Activated naive CD4-positive, alpha-beta T cell treated with anti-CD3 and anti-CD28 coated beads, Interleukin-2, amount 50 U/mL, for 72 hours (primary cell): Measurements from ENCODE around the gene TUBB4B. TPM values are rescaled to one million over a fixed set of nuclear protein-coding genes. Genes with fewer than 3 reads are reported as not detected.

ENCODE experiments used
- ATAC-seq, 2 donors: fragments of 150-1000 bp; cut with Tn5 transposase; 2 replicates each; pipeline ENCODE4 v1.10.0; 2021; ENCODE audit warnings: mild to moderate bottlenecking in 2 of 2, moderate library complexity in 2 of 2
- DNase-seq, 2 donors: peaks; one replicate each; pipeline ENCODE4 v3.0.0; 2021 to 2022; ENCODE audit warnings: low spot score in 2 of 2
- H3K27ac Mint-ChIP-seq, 2 donors: one replicate each; pipeline ENCODE4 v1.8.0; 2022; ENCODE audit warnings: mild to moderate bottlenecking in 2 of 2, mixed read lengths in 2 of 2
- H3K36me3 Mint-ChIP-seq, 2 donors: one replicate each; pipeline ENCODE4 v1.8.0; 2022; ENCODE audit warnings: mixed read lengths in 2 of 2
- H3K9me3 Mint-ChIP-seq, 2 donors: one replicate each; pipeline ENCODE4 v1.8.0; 2022; ENCODE audit warnings: mixed read lengths in 2 of 2
- total RNA-seq, 2 donors: library from RNA; stranded (reverse); gene quantifications; one replicate each; pipeline ENCODE4 v1.2.3, GENCODE V29; 2022

Gene TUBB4B
- 100 to 1,000 TPM; 277 to 307 TPM for total RNA-seq

DNA sequence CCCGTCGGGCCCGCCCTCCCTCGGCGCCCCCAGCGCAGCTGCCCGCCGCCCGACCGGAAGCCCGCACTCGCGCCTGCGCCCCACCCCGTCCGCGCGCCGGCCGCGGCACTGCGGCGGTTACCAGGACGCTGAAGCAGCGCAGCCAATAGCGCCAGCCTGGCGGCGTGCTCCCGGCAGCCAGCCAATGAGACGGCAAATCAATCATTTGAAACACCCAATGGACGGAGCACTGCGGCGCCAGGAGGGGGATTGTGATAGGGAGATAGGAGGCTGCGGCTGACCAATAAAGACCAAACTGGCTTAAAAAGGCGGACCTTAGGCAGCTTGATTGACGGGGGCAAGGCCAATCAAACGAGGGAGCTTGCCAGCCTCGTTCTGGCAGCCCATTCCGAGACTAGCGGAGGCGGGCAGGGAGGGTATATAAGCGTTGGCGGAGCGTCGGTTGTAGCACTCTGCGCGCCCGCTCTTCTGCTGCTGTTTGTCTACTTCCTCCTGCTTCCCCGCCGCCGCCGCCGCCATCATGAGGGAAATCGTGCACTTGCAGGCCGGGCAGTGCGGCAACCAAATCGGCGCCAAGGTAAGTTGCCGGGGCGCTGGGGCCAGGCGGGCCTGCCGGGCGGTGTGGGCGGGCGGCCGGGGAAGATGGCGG lies at the start of gene TUBB4B:
TSS of gene TUBB4B (plus strand) at position 447 of the 649 bp plus-strand sequence. CDS start at position 521, 74 bp downstream.
- peak within 1 kb of the TSS; percentile 93 to 100 for H3K27ac Mint-ChIP-seq
- peak; percentile 96 to 100 for DNase-seq
- ATAC-seq = peak; percentile 67 to 79
- H3K9me3 Mint-ChIP-seq = no peaks in the 10 kb centered on the region
- peaks cover 15 to 18% of the 10 kb centered on the region in 2 donors for H3K36me3 Mint-ChIP-seq

DNA sequence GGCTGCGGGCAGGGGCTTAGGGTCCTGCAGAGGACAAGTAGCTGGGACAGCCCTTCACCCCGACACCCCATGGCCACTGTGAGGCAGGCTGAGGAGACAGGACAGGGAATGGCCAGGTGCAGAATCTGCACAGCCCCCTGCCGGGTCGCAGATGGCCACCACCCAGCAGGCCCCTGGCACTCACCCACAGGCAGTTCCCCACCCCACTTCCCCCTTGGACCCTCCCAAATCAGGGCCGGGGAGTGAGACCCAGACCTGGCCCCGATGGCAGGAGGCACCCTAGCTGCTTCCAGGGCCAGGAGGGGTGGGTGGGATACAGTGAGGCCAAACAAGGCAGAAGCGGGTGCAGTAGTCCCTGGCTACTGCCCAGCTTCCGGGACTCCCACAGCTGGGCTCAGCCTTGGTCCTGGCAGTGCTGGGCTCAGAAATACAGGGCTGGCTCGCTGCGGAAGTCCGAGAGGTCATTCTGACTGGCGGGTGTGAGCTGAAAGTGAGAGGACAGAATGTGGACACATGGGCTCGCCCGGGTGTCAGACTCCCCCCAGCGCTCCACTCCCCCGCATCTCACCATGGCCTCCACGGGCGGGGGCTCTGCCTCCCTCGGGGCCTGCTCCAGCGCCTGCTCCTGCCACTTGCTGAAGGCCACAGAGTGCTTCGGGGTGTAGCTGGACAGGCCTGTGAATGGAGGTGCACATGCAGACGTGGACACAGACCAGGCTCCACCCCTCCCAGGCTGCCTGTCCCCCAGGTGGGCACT lies 49.2 kb upstream of the TUBB4B start:
- ATAC-seq = no peak
- H3K27ac Mint-ChIP-seq = no peak overlapping the region
- H3K9me3 Mint-ChIP-seq = no peaks in the 10 kb centered on the region
- no peak for DNase-seq
- peaks cover 0 to 10% of the 10 kb centered on the region in 2 donors for H3K36me3 Mint-ChIP-seq

DNA sequence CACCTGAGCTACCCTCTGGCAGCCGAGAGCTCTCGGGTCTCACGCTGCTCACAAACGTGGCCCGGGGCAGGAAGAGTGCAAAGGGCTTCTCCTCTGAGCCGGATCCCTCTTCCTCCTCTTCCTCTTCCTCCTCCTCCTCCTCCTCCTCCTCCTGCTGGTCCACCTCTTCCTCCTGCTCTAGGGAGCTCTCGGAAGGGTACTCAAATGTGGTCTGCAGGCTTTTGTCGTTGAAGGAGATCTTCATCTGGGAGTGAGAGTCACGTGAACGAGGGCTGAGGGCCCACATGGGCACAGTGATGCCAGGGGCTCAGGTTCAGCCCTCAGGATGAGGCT lies 48.7 kb upstream of the TUBB4B start:
- no peaks in the 10 kb centered on the region for H3K9me3 Mint-ChIP-seq
- ATAC-seq = no peak

DNA sequence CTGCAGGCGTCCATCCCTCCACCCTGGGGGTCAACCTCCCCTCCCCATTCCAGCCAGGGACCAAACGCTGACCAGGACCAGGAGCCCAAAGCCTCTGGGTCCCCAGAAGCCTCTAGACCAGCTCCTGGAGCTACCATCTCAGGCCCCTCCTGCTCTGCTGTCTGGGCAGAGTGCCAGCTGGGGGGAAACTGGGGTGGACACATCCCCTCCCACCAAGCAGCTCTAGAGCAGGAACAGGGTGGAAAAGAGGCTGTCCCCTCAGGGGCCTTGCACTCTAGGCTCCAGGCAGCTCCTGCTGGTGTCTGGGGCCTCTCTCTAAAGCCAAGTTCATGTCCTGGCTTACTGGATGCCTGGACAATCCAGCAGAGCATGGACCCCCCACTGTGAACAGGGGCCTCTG lies 48.2 kb upstream of the TUBB4B start:
- ATAC-seq (no peak), DNase-seq (no peak)
- H3K27ac Mint-ChIP-seq = no peak overlapping the region
- H3K36me3 Mint-ChIP-seq = no peaks in the 10 kb centered on the region
- no peaks in the 10 kb centered on the region for H3K9me3 Mint-ChIP-seq

More for the DNA sequence above, 48.7 kb upstream of the TUBB4B start:
- H3K36me3 Mint-ChIP-seq = peaks cover 0 to 4% of the 10 kb centered on the region in 2 donors
- no peak overlapping the region for H3K27ac Mint-ChIP-seq
- no peak for DNase-seq

DNA sequence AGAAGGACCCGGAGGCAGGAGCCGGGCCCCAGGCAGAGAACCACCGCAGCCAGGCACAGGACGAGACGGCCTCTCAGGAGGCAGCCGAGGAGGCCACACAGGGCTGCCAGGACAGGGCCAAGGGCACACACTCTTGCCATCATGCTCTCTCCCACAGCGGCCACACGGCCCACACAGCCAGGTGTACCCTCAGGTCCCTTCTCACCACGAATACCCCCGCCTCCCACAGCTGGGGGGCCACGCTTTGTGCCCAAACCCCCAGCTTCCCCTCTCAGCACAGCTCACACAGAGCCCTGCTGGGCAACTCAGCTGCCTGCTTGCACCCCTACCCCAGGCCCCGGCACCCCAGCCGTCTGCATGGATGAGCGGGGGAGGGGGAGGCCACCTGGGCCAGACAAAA lies 47.3 kb upstream of the TUBB4B start:
- no peak for DNase-seq
- Mint-ChIP-seq H3K27ac (no peak overlapping the region), H3K36me3 (no peaks in the 10 kb centered on the region), H3K9me3 (no peaks in the 10 kb centered on the region)
- no peak for ATAC-seq

DNA sequence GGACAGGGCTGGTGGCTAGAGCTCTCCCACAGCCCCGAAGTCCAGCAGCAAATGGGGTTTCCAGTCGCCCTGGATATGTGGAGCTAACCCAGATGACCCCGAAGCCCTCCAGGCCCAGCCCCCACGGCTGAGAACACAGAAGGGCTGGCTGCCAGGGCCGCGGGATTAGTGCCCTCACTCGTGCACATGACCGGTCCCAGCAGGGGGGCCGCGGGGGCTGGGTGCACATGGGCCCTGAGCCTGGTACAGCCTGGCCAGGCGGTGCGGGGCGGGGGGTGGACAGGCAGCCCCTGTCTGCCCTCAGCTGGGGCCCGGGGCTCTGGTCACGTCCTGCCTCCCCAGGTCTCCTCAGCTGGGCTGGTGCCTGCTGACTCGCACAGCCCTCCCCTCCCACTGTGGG lies 46.7 kb upstream of the TUBB4B start:
- DNase-seq (no peak), ATAC-seq (no peak)
- H3K27ac Mint-ChIP-seq = no peak overlapping the region
- no peaks in the 10 kb centered on the region for H3K9me3 Mint-ChIP-seq
- H3K36me3 Mint-ChIP-seq = no peaks in the 10 kb centered on the region

DNA sequence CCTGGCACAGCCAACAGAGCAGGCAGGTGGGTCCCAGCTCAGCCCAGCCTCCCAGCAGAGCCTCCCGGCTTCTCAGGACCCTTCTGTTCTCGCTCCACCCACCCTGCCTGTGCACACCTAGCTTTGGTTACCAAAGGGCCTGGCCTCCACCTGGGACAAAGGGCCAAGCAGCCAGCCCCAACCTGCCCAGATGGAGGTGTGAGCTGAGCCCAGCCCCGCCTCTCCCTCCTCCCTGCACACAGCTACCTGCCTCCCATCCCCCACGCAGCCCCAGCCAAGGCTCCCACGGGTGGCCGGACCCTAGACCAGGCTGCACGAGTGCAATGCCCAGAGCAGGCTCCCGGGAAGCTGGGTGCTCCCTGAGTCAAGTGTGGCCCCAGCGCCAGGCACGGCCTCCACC lies 46.2 kb upstream of the TUBB4B start:
- Mint-ChIP-seq H3K27ac (no peak overlapping the region), H3K9me3 (no peaks in the 10 kb centered on the region)

DNA sequence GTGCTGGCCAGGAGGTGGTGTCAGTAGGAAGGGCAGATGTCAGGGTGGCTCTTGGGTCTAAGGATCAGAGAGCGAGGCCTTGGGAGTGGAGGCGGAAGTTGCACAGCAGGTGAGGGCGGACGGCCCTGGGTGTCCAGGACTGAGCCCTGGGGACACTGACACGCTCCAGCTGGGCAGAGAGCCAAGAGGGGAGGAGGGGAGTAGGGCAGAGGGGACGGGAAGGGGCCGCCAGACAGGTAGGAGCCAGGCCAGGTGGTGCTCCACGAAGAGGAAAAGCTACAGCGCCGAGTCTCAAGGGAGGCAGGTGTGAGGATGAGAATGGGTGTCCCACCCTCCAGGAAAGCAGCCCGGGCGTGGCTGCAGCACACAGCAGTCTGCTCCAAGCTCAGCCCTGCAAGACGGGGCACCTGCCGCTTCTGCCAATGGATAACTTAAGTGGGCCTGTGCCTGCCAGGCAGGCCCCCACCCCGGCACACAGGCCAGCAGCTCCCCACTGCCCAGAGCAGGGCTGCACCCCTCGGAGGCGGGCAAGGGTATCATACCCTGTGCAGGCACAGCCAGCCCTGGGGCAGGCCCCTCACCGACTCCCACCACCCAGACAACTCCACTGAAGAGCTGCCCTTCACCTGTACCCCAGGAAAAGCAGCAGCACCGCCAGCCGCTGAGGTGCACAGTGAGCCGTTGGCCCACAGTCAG lies 45.4 kb upstream of the TUBB4B start:
- no peak overlapping the region for H3K27ac Mint-ChIP-seq
- no peaks in the 10 kb centered on the region for H3K9me3 Mint-ChIP-seq
- no peak for DNase-seq
- ATAC-seq = no peak
- H3K36me3 Mint-ChIP-seq = no peaks in the 10 kb centered on the region

More for the DNA sequence above, 46.2 kb upstream of the TUBB4B start:
- H3K36me3 Mint-ChIP-seq = no peaks in the 10 kb centered on the region
- ATAC-seq (no peak), DNase-seq (no peak)

DNA sequence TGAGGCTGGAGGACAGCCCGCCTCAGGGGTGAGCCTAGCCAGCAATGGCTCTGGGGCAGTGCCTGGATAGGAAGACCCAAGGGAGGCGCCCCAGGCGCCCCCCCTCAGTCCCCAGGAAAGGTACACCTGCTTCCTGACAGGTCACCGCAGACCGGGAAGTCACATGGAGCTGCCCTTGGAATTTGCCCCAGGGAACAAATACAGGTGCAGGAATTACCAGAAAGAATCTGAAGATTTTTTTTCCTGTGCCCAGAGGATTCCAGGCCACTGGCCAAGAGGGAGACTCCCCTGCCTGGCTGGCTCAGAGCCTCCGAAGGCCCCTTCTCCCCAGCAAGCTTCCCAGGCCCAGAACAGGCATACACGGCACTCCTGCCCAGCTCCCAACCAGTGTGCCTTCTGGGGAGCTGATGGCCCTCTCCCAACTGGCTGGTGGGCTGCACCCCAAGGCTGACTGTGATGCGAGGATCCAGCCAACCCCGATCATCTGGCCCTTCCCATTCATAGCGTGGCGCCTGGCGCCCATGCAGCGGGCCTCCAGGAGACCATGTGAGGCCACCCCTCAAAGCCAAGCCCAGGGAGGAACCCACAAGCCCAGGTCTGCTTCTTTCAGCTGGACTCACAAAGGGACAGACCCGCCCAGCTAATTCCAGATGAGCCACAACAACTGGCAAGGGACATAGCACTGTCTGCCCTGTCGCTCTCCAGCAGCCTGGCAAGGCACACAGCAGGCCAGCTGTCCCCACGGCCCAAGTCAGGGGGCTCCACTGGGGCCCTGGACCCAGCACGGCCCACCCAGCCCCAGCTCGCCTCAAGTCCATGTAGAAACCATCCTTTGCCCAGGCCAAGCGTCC lies 42.8 kb upstream of the TUBB4B start:
- DNase-seq = no peak
- Mint-ChIP-seq H3K27ac (no peak overlapping the region), H3K9me3 (no peaks in the 10 kb centered on the region), H3K36me3 (no peaks in the 10 kb centered on the region)
- no peak for ATAC-seq

DNA sequence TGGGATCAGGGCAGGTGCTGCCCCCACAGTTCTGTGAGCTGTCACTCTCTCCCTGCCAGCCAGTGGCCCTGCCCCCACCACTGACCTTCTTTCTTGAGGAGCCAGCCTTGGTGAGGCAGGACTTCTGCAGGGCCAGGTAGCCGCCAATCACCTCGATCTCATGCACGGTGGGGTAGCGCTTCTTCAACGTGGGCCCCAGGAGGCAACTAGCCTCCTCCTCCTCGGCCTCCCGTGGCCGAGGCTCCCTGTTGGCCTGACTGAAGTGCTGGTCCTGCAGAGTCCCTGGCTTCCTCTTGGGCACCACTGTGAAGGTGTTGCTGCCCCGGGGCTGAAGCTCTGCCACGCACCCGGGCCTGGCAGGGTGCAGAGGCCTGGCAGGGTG lies 42.2 kb upstream of the TUBB4B start:
- DNase-seq (no peak), ATAC-seq (no peak)
- Mint-ChIP-seq H3K9me3 (no peaks in the 10 kb centered on the region), H3K27ac (no peak overlapping the region), H3K36me3 (no peaks in the 10 kb centered on the region)

DNA sequence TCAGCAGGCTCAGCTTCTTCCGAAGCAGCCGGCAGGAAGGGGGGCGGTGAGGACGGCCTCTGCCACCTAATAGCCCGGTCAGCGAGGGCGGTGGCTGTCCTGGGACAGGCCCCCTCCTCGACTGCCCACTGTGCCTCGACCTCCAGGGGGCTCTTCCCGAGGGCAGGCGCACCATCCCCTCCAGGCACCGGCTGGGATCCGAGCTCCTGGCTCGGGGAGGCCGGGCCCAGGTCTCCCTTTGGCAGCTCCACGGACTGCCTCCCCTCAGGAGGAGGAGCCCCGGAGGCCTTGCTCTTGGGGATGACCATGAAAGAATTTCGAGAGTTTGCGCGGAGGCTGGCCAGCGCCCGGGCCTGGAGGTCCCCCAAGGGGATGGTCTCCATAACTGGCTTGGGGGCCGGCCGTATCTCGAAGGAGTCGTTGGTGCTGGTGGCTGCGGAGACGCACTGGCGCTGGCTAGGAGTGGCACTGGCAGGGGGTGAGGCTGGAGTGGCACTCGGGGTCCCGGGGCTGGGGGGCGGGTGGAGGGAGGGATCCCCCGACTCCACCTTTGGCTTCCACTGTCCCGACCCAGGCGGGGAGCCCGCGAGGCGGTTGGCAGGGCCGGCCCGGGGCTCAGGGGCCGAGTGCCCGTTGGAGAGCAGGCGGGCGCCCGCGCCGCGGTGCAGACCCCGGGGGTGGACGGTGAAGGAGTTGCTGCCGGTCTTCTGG lies 41.5 kb upstream of the TUBB4B start:
- DNase-seq (no peak), ATAC-seq (no peak)
- no peaks in the 10 kb centered on the region for H3K9me3 Mint-ChIP-seq
- H3K36me3 Mint-ChIP-seq = peaks cover 5 to 6% of the 10 kb centered on the region in 2 donors
- no peak overlapping the region for H3K27ac Mint-ChIP-seq

DNA sequence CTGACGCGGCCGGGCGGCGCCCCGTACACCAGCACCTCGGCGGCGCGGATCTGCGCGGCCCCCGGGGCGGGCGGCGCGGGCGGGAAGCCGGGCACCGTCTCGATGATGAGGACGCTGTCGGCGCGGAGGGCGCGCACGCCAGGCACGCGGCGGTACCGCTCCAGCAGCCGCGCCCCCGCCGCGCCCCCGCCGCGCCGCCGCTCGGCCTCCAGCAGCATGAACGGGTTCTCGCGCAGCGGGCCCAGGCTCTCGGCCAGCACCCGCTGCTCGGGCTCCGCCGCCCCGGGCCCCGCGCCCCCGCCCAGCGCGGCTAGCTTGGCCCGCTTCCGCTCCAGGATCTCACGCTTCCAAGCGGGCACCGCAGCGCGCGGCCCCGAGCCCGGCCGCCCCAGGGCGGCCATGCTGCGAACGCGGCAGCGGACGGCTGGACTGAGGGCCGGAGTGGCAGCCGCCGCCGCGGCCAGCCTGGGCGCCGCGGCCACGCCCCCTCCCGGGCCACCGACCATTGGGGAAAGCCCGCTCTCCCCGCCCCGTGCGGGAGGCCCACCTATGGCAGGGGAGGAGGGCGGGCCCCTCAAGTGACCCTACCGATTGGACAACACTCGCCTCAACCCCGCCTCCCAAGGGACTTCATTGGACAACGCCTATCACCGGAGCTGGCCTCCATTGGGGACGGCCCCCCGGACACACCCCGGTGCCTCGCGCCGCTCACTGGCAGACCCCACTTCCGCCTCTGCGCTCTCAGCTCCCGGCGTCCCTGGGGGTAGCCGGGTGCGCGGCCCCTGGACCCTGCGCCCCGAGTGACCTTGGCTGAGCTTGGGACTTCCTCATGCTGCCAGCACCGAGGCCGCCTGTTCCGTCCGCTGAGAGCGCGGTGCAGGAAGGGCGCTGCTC lies 40.5 kb upstream of the TUBB4B start, which contains the start of gene TPRN:
TSS of gene TPRN (minus strand) at position 431 of the 894 bp plus-strand sequence. CDS start at position 401, 30 bp downstream.
- Mint-ChIP-seq H3K36me3 (peaks cover 13% of the 10 kb centered on the region in 2 donors), H3K27ac (peak within 1 kb of the TSS; percentile 68 to 89), H3K9me3 (no peaks in the 10 kb centered on the region)
- ATAC-seq = peak; percentile 95 to 96
- peak; percentile 99 for DNase-seq

DNA sequence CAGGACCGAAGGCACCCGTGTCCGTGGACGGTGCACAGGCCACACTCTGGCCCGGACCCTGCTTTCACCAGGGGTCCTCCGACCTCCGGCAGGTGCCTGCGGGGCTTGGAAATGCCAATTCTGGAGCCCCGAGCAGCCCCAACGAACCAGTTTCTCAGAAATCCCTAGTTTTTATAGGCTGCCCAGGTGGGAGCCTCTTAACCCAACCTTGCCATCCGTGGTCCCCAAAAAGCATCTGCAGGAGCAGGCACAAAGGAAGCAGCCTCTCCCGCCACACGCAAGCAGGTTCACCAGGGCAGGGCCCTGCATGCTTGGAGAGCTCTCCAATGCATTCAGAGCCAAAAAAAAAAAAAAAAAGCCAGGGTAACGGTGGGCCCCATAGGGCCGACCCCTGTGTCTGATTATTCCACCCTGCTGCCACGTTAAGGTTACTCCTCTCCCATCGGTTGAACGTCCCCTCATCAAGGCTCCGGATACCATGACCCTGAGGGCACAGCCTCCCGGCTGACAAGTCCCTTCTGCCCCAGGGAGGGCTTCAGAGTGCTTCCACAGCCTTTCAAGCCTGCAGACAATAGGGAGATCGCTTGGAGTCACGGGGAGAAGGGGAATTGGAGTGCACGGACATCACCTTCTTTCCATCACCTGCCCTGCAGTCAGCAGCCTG lies 39.8 kb upstream of the TUBB4B start:
- ATAC-seq = no peak
- Mint-ChIP-seq H3K27ac (peak overlapping the region; percentile 68 to 89), H3K9me3 (no peaks in the 10 kb centered on the region), H3K36me3 (peaks cover 14 to 19% of the 10 kb centered on the region in 2 donors)
- no peak for DNase-seq

DNA sequence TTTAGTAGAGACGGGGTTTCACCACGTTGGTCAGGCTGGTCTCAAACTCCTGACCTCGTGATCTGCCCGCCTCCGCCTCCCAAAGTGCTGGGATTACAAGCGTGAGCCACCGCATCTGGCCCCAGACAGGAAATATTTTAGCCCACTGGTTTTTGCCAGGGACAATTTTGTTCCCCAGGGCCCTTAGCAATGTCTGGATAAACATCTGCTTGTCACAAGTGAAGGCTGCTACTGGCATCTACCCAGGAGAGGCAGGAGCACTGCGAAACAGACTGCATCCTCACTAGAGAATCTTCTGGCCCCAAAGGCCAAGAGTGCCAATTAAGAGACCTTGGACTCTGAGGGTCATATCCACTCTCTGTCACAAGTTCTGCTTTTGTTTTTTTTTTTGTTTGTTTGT lies 38.1 kb upstream of the TUBB4B start:
- H3K9me3 Mint-ChIP-seq = no peaks in the 10 kb centered on the region
- no peak for DNase-seq
- H3K27ac Mint-ChIP-seq = no peak overlapping the region
- H3K36me3 Mint-ChIP-seq = peaks cover 26 to 28% of the 10 kb centered on the region in 2 donors
- ATAC-seq = no peak

DNA sequence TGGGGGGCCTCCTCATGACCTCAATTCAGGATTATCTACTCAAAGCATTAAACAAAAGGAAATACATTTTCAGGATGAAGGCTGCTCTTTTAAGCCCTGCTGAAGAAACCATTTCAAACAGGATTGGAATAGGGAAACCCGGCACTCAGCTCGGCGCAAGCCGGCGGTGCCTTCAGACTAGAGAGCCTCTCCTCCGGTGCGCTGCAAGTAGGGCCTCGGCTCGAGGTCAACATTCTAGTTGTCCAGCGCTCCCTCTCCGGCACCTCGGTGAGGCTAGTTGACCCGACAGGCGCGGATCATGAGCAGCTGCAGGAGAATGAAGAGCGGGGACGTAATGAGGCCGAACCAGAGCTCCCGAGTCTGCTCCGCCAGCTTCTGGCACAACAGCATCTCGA lies 36.4 kb upstream of the TUBB4B start:
- DNase-seq (no peak), ATAC-seq (no peak)
- H3K9me3 Mint-ChIP-seq = no peaks in the 10 kb centered on the region
- peaks cover 28 to 33% of the 10 kb centered on the region in 2 donors for H3K36me3 Mint-ChIP-seq
- peak overlapping the region; percentile 94 to 97 for H3K27ac Mint-ChIP-seq
